GM06990 (cell line): ENCODE measurements around the gene TEAD1.

Experiments
- DNase-seq: peaks from one replicate; pipeline ENCODE4 v3.0.0-alpha.2; 2011; ENCODE audit not compliant: insufficient read length; ENCODE audit errors: extremely low read depth
- H3K27me3 ChIP-seq: replicated peaks from 2 replicates; pipeline ENCODE4 v1.6.0; 2011; ENCODE audit warnings: low read length; ENCODE audit not compliant: control insufficient read depth, insufficient read depth
- H3K36me3 ChIP-seq: 2 replicates; pipeline ENCODE4 v1.5.1; 2011; ENCODE audit warnings: low read length; ENCODE audit not compliant: control insufficient read depth, insufficient read depth
- H3K4me3 ChIP-seq: replicated peaks from 2 replicates; pipeline ENCODE4 v1.5.1; 2011; ENCODE audit warnings: low read depth, mild to moderate bottlenecking, control low read depth, low read length
- CTCF ChIP-seq: IDR thresholded peaks from 2 replicates; pipeline ENCODE4 v1.5.1; 2011; ENCODE audit warnings: low read length, control low read depth, mild to moderate bottlenecking, inconsistent platforms; ENCODE audit not compliant: insufficient read depth, poor library complexity, severe bottlenecking

Gene TEAD1

GRCh38 chr11:12979928-12980689 is 305.9 kb downstream of the TEAD1 start:
- H3K27me3 ChIP-seq: no peaks in the 10 kb centered on the region
- H3K4me3 ChIP-seq: no peak overlapping the region
- DNase-seq: no peak
- TF ChIP-seq CTCF: no peak
- no peaks in the 10 kb centered on the region for H3K36me3 ChIP-seq

- no peak overlapping the region for H3K4me3 ChIP-seq
- H3K27me3 ChIP-seq: no peaks in the 10 kb centered on the region
- no peaks in the 10 kb centered on the region for H3K36me3 ChIP-seq
- no peak for DNase-seq
- TF ChIP-seq CTCF: no peak
Observed at GRCh38 chr11:12981676-12982522, 307.7 kb downstream of the TEAD1 start.

GRCh38 chr11:12983336-12983735 is 309.1 kb downstream of the TEAD1 start:
- no peak for TF ChIP-seq CTCF
- no peak overlapping the region for H3K4me3 ChIP-seq
- no peaks in the 10 kb centered on the region for H3K27me3 ChIP-seq
- DNase-seq: no peak
- H3K36me3 ChIP-seq: no peaks in the 10 kb centered on the region

DNA sequence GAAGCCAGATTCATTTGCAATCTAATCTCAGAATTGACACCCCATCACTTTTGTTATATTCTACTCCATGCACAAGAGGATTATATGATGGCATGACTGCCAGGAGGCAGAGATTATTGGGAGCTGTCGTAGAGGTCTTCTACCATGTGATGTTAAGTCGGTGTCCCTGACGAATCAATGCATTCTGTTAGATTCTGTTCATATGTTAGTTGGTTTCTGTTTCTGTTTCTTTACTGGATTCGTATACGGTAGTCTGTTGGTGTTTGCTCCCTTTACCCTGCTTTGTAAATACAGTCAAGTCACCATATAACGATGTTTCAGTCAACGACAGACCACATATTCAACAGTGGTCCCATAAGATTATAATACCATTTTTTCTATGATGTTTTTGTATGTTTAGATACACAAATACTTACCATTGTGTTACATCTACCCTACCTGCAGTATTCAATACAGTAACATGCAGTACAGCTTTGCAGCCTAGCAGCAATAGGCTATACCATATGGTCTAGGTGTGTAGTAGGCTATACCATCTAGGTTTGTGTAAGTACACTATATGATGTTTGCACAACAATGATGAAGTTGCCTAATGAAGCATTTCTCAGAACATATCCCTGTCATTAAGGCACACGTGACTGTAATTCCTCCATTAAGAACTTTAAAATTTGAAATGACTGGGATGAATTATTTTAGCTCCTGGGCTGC is 312.1 kb downstream of the TEAD1 start:
- no peak overlapping the region for H3K4me3 ChIP-seq
- no peak for TF ChIP-seq CTCF
- no peaks in the 10 kb centered on the region for H3K27me3 ChIP-seq

DNA sequence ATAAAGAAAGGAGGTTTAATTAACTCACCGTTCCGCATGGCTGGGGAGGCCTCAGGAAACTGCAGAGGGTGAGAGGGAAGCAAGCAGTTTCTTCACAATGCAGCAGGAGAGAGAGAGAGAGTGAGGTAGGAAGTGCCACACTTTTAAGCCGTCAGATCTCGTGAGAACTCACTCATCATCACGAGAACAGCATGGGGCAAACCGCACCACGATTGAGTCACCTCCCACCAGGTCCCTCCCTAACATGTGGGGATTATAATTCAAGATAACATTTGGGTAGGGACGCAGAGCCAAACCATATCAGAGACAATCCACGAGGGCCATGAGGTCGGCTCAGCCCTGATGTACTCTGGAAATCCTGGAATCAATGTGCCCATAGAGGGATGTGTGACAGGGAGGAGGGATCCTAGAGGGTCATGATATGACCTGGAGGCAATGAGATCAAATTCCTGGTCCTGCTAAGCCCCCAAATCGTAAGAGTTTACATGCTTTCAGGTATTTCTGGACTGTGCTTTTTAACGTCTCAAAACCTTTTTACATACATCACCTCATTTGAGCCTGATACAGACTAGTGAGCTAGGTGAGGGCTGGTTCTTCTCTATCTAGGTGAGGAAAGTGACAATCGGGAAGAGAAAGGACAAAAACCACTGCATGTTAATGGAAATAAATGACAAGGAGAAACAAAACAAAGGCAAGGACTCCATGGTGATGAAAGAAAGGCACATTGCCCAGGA is 315.4 kb downstream of the TEAD1 start:
- no peak for TF ChIP-seq CTCF
- H3K4me3 ChIP-seq: no peak overlapping the region
- H3K27me3 ChIP-seq: no peaks in the 10 kb centered on the region
- H3K36me3 ChIP-seq: no peaks in the 10 kb centered on the region
- DNase-seq: no peak

More for the DNA sequence above, 312.1 kb downstream of the TEAD1 start:
- H3K36me3 ChIP-seq: no peaks in the 10 kb centered on the region
- no peak for DNase-seq
